C4-2B (cell line): ENCODE results near the gene ERI3.
"Not testable (repeated sequence)": the region's sequence is repeated elsewhere in the genome, so short reads cannot be mapped to it uniquely, and the experiment has no call there.

ENCODE experiments used
- H3K27ac ChIP-seq: fragments of 450-650 bp; 2 replicates; pipeline ENCODE4 v1.5.1; 2017
- CTCF ChIP-seq: fragments of 450-650 bp; conservative IDR thresholded peaks from 2 replicates; pipeline ENCODE4 v1.5.1; 2017; ENCODE audit warnings: mild to moderate bottlenecking
- ZFX ChIP-seq: fragments of 450-650 bp; IDR thresholded peaks from 2 replicates; pipeline ENCODE4 v1.6.1; 2017

ERI3 gene

GRCh38 chr1:44208226-44208625, 146.8 kb downstream of the ERI3 start:
- H3K27ac ChIP-seq, result no peak overlapping the region
- TF ChIP-seq CTCF (no peak), ZFX (no peak)

- H3K27ac ChIP-seq, result not testable (repeated sequence)
Measured at GRCh38 chr1:44206545-44206944, 148.5 kb downstream of the ERI3 start.

GRCh38 chr1:44200336-44200735, 154.7 kb downstream of the ERI3 start:
- no peak for TF ChIP-seq ZFX
- no peak for TF ChIP-seq CTCF
- no peak overlapping the region for H3K27ac ChIP-seq

- H3K27ac ChIP-seq, result no peak overlapping the region
- TF ChIP-seq ZFX, result no peak
- no peak for TF ChIP-seq CTCF
Measured at GRCh38 chr1:44174630-44175029, 180.4 kb downstream of the ERI3 start.
